Inflammatory macrophage (primary cell): ENCODE data around the gene DAPL1.

Experiments
- DNase-seq, 2 donors: peaks; one replicate each; pipeline ENCODE4 v3.0.0-alpha.2; 2020 to 2022

DAPL1 gene

DNA sequence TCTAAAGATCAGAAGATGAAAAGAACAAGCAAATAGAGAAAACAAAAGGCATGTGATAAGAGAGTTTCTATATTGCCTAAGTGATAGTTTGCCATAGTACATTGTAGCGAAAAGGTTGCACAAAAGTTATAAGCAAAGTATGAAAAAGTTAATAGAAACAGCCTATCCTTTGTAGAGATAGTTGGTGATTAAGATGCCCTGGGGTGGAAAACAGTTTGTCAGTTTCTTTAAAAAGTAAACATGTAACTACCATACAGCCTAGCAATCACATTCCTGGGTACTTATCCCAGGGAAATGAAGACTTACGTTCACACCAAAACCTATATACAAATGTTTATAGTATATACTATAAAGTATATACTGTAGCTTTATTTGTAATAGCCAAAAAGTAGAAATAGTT lies 16.9 kb upstream of the DAPL1 start:
- no peak for DNase-seq

DNA sequence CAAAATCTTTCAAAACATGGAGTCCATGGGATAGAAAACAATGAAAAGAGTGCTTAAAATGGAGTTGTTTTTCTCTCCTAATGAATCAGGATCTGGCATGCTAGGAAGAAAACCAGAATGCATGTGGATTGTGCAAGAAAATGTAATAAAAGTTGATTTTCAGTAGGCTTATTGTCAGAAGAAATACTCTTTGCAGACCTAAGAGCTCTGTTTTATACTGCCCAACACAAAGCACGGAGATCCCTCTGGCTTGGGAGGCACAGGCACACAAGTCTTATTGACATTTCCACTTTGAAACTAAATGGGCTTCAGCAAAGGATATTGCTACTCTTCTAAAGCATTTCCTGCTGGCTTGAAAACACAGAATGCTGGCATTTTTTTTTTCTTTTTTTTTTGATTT lies 15.5 kb upstream of the DAPL1 start:
- DNase-seq = no peak

DNA sequence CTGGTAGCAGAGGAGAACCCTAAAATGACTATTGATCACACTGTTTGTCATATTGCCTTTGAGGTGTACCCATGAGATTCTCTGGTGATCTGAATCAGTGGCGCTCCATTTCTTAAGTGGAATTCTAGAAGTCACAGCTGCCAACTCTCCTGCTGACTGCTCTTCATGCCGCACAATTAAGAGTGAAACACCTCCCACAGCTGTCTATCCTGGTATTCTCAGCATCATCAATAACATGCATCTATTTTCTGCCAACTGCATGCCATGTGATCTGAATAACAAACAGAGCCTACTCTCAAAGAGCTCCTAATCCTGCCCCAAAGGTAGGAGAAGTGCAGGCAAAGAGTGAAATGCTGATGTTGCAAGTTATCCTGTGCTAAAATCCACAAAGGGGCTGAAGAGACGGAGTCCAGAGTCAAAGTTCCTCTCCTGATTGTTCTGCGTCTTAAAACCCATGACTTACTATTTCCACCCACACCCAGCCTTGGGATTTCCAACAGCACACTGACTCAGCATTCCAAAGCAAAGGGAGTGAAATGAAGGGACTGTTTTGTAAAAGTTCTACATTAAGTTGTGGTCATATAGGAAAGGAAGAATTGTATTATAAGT lies 13.7 kb upstream of the DAPL1 start:
- peak; percentile 76 to 93 for DNase-seq

DNA sequence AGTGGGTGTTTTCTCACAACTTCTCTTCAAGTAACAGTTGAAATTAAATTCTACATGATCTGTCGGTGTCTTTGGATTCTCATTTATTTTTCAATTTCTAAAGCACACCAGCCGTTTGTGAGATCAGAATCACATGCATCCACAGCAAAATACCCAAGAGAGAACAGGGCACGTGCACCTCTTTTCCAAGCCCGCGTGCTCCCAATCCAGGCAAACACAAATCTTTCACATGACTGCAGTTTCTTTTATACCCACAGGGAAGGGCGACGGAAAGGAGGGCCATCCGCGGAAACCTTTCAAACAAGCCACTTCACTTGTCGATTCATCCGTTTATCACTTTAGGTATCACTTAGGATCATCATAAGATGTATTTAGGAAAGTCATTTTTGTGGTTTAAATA lies 13.0 kb upstream of the DAPL1 start:
- no peak for DNase-seq

DNA sequence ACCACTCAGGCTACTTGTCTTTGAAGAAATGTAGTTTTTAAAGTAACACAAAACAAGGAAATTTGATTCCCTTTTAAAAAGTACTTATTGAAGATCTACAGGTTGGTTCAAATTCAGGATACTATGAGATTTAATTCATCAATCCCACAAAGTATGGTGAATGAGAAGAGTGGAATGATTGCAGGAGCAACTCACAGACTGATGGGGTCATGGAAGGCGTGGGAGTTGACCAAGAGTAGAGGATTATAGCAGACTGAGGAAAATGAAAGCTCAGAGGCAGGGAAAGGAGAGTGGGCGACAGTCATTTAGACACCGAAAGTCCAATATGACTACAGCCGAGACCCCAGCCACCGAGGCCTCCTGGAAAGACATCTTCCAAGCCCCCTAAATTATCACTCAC lies 12.5 kb upstream of the DAPL1 start:
- DNase-seq = no peak

DNA sequence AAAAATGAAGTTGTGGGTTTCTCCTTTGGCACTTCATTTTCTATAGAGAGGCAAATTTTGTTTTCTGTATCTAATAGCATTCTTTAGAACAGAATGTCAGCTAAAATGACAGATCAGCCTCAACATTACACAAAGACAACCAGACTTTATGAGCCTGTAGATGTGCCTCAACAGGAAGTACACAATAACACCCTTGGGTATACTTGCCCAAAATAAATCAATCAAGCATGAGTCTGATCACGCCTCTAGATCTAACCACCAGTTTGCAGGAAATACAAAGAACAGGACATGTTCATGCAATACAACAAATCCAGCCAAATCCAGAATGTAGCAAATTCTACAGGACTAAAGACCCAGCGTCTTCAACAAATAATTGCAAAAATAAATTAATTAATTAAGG lies 11.2 kb upstream of the DAPL1 start:
- DNase-seq = no peak

DNA sequence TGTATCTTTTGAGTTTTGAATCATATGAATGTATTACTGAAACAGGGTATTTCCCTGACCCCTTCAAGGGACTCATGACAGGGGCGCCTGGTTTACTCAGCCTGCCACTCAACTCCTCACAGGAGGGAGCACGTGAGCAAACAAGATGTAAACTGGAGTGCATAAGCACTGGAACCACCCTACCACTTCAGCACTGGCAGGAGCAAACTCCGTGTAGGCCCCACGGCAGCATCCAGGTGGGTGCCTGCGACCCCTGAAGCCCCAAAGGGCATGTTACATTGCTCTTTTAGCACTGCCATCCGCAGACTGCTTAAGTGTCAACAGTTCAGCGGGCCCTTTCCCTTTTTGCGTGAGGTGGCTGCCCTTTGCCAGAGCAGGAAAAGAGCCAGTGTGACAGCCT lies 8.2 kb upstream of the DAPL1 start:
- DNase-seq = no peak

DNA sequence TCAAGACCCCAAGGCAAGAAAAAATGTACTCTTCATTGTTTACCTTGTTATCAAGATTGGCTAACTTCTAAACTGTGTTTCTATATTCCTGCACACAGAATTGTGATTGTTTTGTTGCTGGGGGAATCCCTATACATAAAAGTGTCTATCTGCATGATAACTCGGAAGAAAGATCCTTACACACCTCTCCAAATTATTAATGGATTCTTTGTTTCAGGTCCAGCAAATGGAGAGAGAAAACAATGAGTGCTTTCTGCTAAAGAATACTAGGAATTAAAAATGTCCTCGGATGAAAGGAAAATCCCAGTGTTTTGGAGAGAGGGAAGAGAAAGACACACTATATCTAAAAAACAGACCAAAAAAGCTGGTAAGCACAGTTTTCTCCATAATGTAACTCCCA lies 6.2 kb upstream of the DAPL1 start:
- DNase-seq = no peak

DNA sequence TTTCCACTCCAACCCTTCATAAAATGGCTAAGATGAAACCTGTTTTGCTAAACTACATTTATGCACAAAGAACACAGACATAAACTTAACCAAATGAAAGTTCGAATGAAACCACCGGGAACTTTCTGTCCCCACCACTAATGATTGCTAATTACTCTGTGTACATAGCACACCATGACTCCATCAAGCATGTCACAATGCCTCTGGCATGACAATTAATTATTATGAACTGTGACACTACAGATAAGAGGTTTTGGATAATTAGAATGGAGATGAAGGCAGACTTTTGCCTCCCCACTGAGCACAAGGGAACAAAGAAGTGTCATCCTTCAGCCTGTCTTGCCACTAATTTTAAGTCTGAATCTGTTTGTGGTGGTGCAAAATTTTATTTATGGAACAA lies 1.5 kb downstream of the DAPL1 start:
- no peak for DNase-seq

DNA sequence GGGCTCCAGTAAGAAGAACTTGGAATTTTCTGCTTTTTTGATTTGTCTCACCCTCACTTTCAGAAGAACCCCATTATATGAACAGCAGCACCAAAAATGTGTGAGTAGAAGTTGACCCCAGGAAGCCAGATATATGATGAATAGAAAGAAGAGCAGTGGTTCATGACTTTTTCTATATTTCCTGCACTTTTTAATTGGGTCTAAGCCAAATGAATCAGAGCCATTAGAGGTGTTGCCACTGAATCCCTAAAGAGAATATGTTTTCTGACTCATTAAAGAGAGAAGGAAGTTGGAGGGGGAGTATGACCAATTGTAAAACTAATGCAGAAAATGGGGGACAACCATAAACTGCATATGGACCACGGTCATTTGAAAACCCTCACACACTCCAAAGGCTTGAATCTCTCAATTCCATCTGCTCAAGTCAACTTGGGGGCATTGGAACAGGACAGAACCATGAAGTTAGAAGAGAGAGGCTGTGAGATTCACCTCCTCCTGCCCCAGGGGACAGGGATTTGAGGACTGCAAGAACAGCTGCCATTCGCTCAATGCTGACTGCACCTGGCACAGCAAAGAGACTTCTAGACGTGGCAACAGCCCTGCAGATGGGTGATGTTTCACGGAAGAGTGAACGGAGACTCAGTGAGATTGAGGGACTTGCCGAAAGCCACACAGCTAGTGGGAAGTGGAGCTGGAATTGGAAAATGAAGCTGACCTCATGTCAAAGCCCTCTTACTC lies 3.0 kb downstream of the DAPL1 start:
- DNase-seq = no peak

DNA sequence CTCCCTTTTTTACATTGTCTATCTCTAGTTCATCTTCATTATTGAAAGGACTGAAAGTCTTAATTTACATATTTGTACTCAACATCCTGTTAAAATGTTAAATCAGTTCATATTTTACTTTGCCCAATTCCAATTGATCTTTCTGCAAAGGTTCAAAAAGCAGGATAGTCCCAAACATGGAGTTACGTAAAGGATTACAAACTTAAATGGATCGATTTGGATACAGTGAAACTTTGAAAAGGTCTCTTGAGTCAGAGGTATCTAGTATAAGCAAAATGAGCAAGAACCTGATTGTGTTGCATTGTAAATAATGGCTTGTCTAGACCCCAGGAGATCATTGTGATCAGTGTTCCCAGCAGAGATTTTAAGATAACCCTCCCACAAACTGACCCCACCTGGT lies 4.1 kb downstream of the DAPL1 start:
- no peak for DNase-seq

DNA sequence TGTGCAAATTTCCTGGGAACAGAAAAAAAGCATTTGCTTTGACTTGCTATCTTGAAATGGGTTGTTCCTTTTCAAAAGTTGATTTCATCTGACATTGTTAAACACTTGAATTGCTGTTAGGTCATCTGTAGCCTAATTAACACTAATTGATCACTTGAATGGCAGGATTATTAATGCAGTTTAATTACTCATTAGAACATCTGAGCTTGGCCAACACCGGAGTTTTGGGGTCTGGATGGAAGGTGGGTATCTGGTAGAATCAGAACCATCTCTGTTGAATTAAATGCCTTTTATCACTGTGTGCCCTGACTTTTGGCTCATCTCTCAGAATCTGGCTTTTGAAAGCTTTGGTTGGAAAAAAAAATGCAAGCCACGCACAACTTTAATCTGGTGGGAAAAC lies 8.4 kb downstream of the DAPL1 start:
- DNase-seq = no peak

DNA sequence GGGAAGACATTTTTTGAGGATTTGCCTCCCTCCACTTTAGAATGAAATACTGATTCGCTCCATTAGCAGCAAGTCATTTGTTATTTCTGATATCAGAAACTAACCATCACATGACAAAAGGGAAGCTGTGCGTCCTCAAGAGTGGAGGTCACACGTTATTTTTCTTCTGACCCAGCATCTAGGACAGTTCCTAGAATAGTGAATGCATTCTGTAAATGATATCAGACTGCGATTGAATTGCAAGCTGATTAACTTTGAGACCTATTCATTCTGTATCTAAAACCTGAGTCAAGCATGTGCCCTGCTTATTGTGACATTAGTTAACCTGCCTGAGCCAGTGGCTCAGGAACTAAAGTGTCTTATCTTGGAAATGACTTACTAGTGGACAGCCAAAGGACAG lies 10.1 kb downstream of the DAPL1 start:
- DNase-seq = no peak

DNA sequence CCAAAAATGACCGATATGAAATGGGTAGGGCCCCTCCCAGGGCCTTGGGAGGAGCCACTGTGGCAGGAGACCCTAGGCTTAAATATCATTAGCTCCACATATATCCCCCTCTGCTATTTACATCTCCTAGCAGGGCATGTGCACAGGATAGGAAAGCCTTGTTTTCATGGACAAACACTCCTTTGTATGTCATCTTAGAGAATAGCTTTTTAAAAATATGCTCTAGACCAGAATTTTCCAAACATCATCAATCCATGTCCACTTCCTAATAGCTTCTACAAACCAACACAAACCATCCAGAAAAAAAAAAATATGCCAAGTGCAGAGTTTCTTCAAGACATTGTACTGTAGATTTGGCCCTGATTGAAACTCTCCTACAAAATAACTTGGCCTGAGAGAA lies 10.8 kb downstream of the DAPL1 start:
- DNase-seq = no peak

DNA sequence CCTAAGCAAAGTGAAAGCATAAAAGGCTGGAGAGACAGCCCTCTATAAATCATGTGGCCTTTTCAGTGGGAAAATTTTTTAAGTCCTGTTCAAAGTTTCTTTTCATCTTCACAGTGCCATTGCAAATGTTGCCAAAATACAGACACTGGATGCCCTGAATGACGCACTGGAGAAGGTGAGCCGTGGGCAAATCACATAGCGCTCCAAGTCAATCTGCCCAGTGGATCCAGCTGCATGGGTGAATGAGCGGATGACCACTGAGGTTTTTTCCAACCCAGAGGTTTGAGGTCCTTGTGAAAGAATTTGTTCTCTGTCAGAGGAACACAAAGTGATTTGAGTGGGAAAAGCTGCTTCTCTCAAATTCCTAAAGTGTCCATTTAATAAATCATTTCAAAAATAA lies 11.8 kb downstream of the DAPL1 start:
- DNase-seq = no peak

DNA sequence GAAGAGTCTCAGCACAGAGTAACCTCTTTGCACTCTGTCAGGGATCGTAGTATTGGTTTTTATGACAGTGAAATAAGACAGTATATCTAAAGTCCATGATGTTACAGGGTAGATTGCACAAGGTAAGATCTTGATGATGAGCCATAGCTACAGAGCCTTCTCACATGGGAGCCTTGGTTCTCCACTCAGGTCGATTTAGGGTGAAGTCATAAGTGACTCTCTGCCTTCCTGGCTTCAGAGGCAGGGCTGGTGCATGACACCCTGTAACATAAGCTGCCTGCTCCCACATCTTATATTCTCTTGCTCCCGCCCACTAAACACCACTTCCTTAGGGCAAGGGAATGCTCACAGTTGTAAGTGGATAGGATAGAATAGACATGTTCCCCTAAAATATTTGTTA lies 13.3 kb downstream of the DAPL1 start:
- DNase-seq = peak; percentile 9 to 40

DNA sequence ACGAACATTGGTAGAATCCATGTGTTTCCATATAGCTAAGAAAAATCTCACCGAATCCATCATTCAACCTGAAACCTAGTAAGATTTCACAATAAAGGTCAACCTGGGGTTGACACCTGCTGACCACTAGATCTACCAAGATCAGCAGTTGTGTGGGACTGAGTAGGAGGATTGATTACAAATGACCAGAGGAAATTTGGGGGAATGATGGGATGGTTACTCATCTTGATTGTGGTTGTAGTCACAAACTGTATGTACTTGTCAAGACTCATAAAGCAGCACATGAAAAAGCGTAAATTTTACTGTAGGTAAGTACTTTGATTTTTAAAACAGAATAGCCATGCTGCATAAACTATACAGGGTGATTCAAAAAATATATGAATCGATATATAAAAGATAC lies 14.7 kb downstream of the DAPL1 start:
- no peak for DNase-seq

DNA sequence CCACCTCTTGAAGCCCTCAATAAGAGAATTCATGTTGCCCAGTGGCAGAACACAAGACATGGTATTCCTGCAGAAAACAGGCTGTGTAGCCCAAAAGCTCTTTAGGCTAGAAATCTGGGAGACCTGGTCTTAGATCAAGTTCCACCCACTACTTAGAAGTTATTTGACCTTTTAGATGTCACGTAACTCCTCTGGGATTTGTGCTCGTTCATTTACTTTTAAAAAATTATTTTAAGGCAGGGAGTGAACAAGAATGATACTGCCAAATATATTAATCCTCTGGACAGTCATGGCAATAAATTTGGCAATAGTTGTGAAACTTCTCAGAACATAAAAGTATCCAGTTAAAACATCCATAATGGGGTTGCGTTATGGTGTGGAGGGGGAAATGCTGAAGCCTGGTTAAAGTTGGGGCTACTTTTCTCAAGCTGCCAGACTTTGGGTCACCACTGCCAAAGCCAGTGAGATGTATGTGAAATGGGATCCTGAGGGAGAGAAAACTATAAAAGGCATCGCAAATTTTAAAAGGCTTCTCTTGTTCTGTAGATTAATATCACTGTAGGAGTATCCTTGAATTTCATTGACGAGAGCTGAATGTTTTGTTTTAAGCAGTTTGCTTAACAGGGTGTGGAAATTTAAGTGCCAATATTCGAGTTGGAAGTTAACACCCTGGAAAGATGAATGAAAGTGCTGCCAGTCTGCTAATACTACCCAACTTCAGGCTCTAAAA lies 15.8 kb downstream of the DAPL1 start:
- no peak for DNase-seq

DNA sequence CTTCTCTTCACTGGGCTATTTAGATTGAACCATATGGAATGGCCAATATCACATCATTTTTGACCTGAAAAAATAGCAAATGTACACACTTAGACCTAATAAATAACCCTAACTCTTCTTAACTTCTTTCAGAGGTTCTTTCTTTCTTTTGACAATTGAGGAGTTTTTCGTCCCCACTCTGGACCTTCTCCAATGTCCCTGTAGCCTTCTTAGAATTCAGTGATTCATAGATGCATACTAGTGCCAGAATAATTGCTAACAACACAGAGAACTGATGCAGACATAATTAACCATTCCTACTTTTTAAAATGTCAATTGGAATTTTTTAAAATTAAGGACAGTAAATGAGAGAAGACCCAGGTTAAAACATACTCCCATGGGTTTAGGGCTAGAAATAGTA lies 20.0 kb downstream of the DAPL1 start:
- DNase-seq = no peak

DNA sequence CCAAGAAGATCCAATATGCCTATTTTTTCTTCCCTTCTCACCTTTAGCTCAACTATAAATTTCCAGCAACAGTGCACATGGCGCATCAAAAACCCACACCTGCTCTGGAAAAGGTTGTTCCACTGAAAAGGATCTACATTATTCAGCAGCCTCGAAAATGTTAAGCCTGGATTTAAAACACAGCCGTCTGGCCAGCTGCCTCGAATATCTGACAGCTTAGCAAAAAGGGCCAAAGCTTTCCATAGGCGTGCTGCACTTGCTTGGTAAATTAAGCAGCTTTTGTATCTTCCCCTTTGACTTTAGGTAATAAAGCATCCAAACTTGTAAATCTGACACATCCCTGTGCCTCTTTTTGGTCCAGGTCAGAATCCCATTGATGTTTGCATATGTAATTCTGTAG lies 20.5 kb downstream of the DAPL1 start:
- DNase-seq = no peak

DNA sequence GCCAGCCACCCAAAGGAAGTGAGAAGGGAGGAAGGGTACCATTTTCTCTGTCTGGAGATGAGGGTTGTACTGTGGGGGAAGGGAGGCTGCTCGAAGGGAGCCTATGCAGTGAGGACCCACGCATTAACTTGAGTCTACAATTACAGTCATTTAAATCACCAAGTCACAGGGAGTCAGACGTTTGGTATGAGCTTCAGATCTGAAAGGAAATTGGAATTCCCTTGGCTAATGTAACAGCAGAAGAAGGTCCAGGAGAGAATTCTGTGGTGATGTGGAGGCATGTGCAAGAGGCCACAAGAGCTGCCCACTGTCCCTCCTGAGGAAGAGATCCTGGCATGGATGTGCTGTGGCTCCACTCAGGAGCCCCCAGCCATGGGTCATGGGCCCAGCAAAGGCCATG lies 22.5 kb downstream of the DAPL1 start:
- DNase-seq = no peak

DNA sequence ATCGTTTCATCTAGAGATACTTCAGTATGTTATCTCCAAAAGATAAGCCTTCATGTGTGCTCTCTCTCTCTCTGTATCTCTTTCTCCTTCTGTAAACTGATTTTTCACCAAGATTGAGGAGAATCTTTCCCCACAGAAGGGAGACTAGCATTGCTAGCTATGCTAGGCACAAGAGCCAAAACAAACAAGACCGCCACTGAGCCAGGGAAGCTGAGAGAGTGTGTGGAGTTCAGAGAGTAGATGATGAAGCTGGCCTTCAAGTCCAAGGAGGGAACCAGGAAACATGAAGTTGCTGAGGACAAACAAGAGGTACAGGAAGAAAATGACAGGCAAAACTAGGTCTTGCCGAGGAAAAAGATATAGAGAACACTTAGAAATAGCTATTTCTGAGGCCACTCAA lies 23.4 kb downstream of the DAPL1 start:
- no peak for DNase-seq

DNA sequence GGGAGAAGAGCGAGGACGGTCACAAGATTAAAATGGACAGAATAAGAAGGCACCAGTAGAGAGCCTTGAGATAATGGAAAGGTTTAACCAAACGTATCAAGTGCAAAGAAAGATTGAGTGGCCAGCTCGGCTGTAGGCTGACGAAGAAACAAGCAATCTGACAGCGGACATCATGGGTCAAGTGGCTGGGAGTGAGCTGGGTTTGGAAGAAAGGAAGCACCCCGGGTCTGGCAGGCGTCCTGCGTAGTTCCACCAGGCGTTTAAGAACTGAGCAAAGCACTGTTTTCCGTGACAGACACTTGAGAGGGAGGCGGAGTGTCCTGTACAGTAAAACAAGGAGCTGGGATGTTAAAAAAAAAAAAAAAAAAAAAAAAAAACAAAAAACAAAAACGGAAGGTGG lies 27.1 kb downstream of the DAPL1 start:
- DNase-seq = no peak

DNA sequence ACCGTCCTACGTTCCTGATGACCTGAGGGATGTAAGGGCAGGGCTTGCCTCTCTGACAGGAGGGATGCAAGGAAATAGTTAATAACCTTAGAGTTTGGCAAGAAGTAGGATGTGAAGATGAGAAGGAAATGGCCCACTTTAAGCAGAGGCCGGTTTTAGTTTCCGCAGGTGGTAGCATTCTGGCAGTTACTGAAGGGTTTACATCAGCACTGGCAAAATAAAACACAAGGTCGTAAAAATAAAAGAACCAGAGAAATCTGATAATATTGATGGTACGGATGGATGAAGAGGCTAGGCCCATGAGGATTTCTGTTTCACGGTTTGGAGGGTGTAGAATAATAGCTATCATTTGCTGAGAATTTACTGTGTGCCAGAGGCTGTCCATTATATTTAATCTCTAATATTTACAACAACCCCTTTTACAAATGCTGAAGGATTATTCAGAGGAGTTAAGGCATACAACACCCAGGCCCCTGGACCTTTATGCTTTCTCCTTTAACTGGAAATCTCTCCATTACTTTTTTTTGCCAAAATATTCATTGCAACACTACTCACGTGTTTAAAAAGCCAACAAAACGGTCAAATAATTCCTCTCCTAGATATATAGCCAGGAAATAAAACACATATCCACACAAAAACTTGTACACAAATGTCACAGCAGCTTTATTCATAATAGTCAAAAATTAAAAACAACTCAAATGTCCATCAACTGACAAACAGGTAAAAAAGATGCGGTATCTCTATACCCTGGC lies 28.5 kb downstream of the DAPL1 start:
- DNase-seq = no peak
